Ovary (tissue), 3 donors: ENCODE measurements around the gene BORCS5.

ENCODE experiments used
- CTCF ChIP-seq, 3 donors: fragments of 450-650 bp in 2 of 3; fragments of 200-600 bp in 1 of 3; IDR thresholded peaks; one replicate each; pipeline versions ENCODE4 v1.5.1 to v1.8.0; 2016 to 2022; ENCODE audit warnings: antibody characterized with exemption in 3 of 3, mild to moderate bottlenecking in 1 of 3
- EP300 ChIP-seq: sonication (generic); formaldehyde crosslinking; IDR thresholded peaks from one replicate; pipeline ENCODE4 v1.6.1; 2017; ENCODE audit warnings: antibody characterized with exemption
- donor health status: DM: no; HTN: no; CAD: no.

GRCh38 chr12:12473223-12473622 is 116.3 kb downstream of the BORCS5 start:
- TF ChIP-seq CTCF (IDR thresholded peaks at IDR 0.05) = no peak
- TF ChIP-seq EP300 = no peak
